ENCODE measurements around the gene CLCN7. TPM values are rescaled to one million over a fixed set of nuclear protein-coding genes. Genes with fewer than 3 reads are reported as not detected.
A peak's percentile ranks its signal among the peaks of the same experiment; 100 is the strongest.

Gene CLCN7
- total and polyA plus RNA-seq, 2 of the 8 experiments (the other 6 are each of a cell fraction or from before 2014, with no cell fraction given) = 38.6 to 81.5 TPM

- peaks cover 0 to 12% (median 1%) of the 10 kb centered on the region in 4 experiments; a peak in 3 of 8 replicates for H3K36me3 ChIP-seq (ENCODE audit: control insufficient read depth in 2 of 4, insufficient read depth in 4 of 4, low read length in 3 of 4)
- no peak overlapping the region for H3K18ac ChIP-seq (ENCODE audit: extremely low read depth, low read length)
- no peak overlapping the region for H4K91ac ChIP-seq (replicated peaks; ENCODE audit: insufficient read length, low read length)
- no peak overlapping the region for H3K4me3 ChIP-seq (ENCODE audit: extremely low read depth in 1 of 4, insufficient read depth in 2 of 4, low read depth in 3 of 4, low read length in 4 of 4)
- peaks cover 0 to 23% of the 10 kb centered on the region in 2 experiments; a peak in 2 of 4 replicates for H3K79me2 ChIP-seq (ENCODE audit: control insufficient read depth in 1 of 2, insufficient read depth in 2 of 2, low read length in 2 of 2)
- no peaks in the 10 kb centered on the region for H3K27me3 ChIP-seq (replicated peaks in 1 of 4; ENCODE audit: control insufficient read depth in 3 of 4, extremely low read depth in 1 of 4, insufficient read depth in 3 of 4, low read length in 3 of 4)
- peak overlapping the region; percentile 35; the same call in 1 of the 2 replicates for H4K8ac ChIP-seq (ENCODE audit: extremely low read depth, insufficient read depth, low read length)
- H3K79me1 ChIP-seq (ENCODE audit: low read depth, low read length) = peaks cover 8% of the 10 kb centered on the region; the same call in 1 of the 2 replicates
- TF ChIP-seq KDM4A (IDR thresholded peaks at IDR 0.05; ENCODE audit: low read depth, low read length, severe bottlenecking) = no peak
- TF ChIP-seq HDAC2 (IDR thresholded peaks at IDR 0.05; ENCODE audit: borderline replicate concordance in 1 of 2, low read depth in 2 of 2, low read length in 2 of 2) = no peak
- TF ChIP-seq PHF8 (conservative IDR thresholded peaks at IDR 0.05; ENCODE audit: low read depth, low read length) = no peak
- TF ChIP-seq GTF2F1 (IDR thresholded peaks at IDR 0.05; ENCODE audit: borderline replicate concordance, low read depth, low read length) = no peak
- TF ChIP-seq CTBP2 (IDR thresholded peaks at IDR 0.05; ENCODE audit: borderline replicate concordance, insufficient read depth, insufficient read length, low read length) = no peak
- no peak for TF ChIP-seq EGR1 (IDR thresholded peaks at IDR 0.05; ENCODE audit: borderline replicate concordance, low read depth, low read length)
- TF ChIP-seq POLR2A (IDR thresholded peaks at IDR 0.05; ENCODE audit: control extremely low read depth in 1 of 2, low read depth in 2 of 2, low read length in 2 of 2) = no peak
- no peak for TF ChIP-seq JUN (IDR thresholded peaks at IDR 0.05; ENCODE audit: low read depth, low read length)
- no peak for TF ChIP-seq SUZ12 (IDR thresholded peaks at IDR 0.05; ENCODE audit: low read length)
- no peak for TF ChIP-seq KDM5A (IDR thresholded peaks at IDR 0.05; ENCODE audit: low read length)
- TF ChIP-seq POU5F1 (IDR thresholded peaks at IDR 0.05; ENCODE audit: low read depth, low read length) = no peak
- no peak for TF ChIP-seq CHD1 (IDR thresholded peaks at IDR 0.05; ENCODE audit: low read depth, low read length)
- no peak for TF ChIP-seq POLR2AphosphoS5 (IDR thresholded peaks at IDR 0.05; ENCODE audit: low read depth, low read length)
- TF ChIP-seq MAFK (IDR thresholded peaks at IDR 0.05; ENCODE audit: low read depth, low read length) = no peak
- no peak for FAIRE-seq
- no peak for DNase-seq (ENCODE audit: low read depth in 1 of 2, low spot score in 2 of 2)
- no peak overlapping the region for H3K9ac ChIP-seq (replicated peaks in 1 of 4; ENCODE audit: extremely low read depth in 1 of 4, low read depth in 3 of 4, low read length in 3 of 4)
- POLR2A ChIA-PET (ENCODE audit: partially characterized antibody) = interaction anchor here (0.6 to 1.3 kb wide), 3 partner anchors 17 to 272 kb away, joined by 3 read pairs; partner anchors contain the start of gene UQCC4
- no peaks in the 10 kb centered on the region for H3K4me1 ChIP-seq (replicated peaks in 1 of 4; ENCODE audit: control insufficient read depth in 3 of 4, insufficient read depth in 4 of 4, low read length in 3 of 4)
- H3K4ac ChIP-seq (replicated peaks; ENCODE audit: insufficient read length, low read depth, low read length) = no peak overlapping the region
- no peak overlapping the region for H2AFZ ChIP-seq (ENCODE audit: low read length)
- no peak overlapping the region for H2BK120ac ChIP-seq (replicated peaks; ENCODE audit: low read depth, low read length)
- no peak overlapping the region for H3K56ac ChIP-seq (replicated peaks; ENCODE audit: insufficient read length, low read depth, low read length)
- H3K9me3 ChIP-seq (ENCODE audit: insufficient read depth in 2 of 2, low read depth in 1 of 2, low read length in 1 of 2) = no peaks in the 10 kb centered on the region
- no peak overlapping the region for H3K23ac ChIP-seq (ENCODE audit: insufficient read length)
- H4K5ac ChIP-seq (ENCODE audit: insufficient read length, low read depth, low read length) = no peak overlapping the region
- WGBS, 2 experiments (ENCODE audit: extremely low coverage in 1 of 2, insufficient coverage in 1 of 2, insufficient read length in 1 of 2, insufficient replicate concordance in 2 of 2, low coverage in 1 of 2, low lambda C conversion rate in 2 of 2, missing lambda C conversion rate in 1 of 2) = 95% methylated on average over 14 of the region's 14 CpGs; no CpG with 5 or more reads in 1 of the 2 experiments
- peaks cover 2% of the 10 kb centered on the region; the same call in 1 of the 2 replicates for H3K23me2 ChIP-seq (ENCODE audit: low read depth, low read length)
- CTCF ChIA-PET (ENCODE audit: partially characterized antibody) = interaction anchor here (0.7 to 1.4 kb wide), 6 partner anchors 12 to 621 kb away, joined by 3 read pairs; no protein-coding TSS in a partner anchor
- no peak overlapping the region for H2AK5ac ChIP-seq (ENCODE audit: low read depth, low read length)
- no peak overlapping the region for H3K14ac ChIP-seq (ENCODE audit: insufficient read length)
- H2BK5ac ChIP-seq (ENCODE audit: low read depth, low read length) = no peak overlapping the region
- H2BK12ac ChIP-seq (ENCODE audit: low read depth, low read length) = no peak overlapping the region
- H3K27ac ChIP-seq (ENCODE audit: low read depth, low read length) = no peak overlapping the region
- no peak overlapping the region for H2BK15ac ChIP-seq (ENCODE audit: low read length)
- no peak overlapping the region for H3K4me2 ChIP-seq (ENCODE audit: insufficient read depth in 1 of 2, low read depth in 2 of 2, low read length in 2 of 2)
- H4K20me1 ChIP-seq (replicated peaks in 1 of 2; ENCODE audit: control insufficient read depth in 1 of 2, insufficient read depth in 2 of 2, low read length in 2 of 2) = peaks cover 0 to 14% of the 10 kb centered on the region in 2 experiments
- H2BK20ac ChIP-seq (ENCODE audit: low read length) = no peak overlapping the region
These were observed 71.1 kb downstream of the CLCN7 start for GRCh38 chr16:1403733-1404132.
